MG63 (cell line): ENCODE measurements around the gene ARAP3. TPM values are rescaled to one million over a fixed set of nuclear protein-coding genes. Genes with fewer than 3 reads are reported as not detected.

Experiments used
- DNase-seq: peaks from one replicate; pipeline ENCODE4 v3.0.0-alpha.2; 2020
- H3K27me3 ChIP-seq: fragments of 250-450 bp; sonication (Bioruptor Pico); 2 replicates; pipeline ENCODE4 v1.5.1; 2020; ENCODE audit warnings: mild to moderate bottlenecking, moderate library complexity
- H3K36me3 ChIP-seq: fragments of 250-450 bp; sonication (Bioruptor Pico); 2 replicates; pipeline ENCODE4 v1.5.1; 2020; ENCODE audit warnings: mild to moderate bottlenecking, moderate library complexity
- H3K4me3 ChIP-seq: fragments of 250-450 bp; sonication (Bioruptor Pico); 2 replicates; pipeline ENCODE4 v1.5.1; 2020; ENCODE audit warnings: mild to moderate bottlenecking, moderate library complexity
- H3K9me3 ChIP-seq: fragments of 250-450 bp; sonication (Bioruptor Pico); 2 replicates; pipeline ENCODE4 v1.5.1; 2020; ENCODE audit warnings: mild to moderate bottlenecking, moderate library complexity
- total RNA-seq: library from RNA; depleted of rRNA; stranded (reverse); fragments of >200 nt; shearing (Covaris generic); gene quantifications from 2 replicates; pipeline ENCODE4 v1.2.3, GENCODE V29; 2014; ENCODE audit warnings: low replicate concordance

Gene ARAP3
- total RNA-seq, 1 experiment from 2014 or later, result 4.6 TPM

- DNase-seq, result no peak
- H3K27me3 ChIP-seq, result peaks cover 24% of the 10 kb centered on the region; the same call in 1 of the 2 replicates
- no peak overlapping the region for H3K4me3 ChIP-seq
- no peaks in the 10 kb centered on the region for H3K36me3 ChIP-seq
- no peaks in the 10 kb centered on the region for H3K9me3 ChIP-seq
Measured at GRCh38 chr5:141686648-141687416, 4.8 kb upstream of the ARAP3 start.

GRCh38 chr5:141685591-141685990 lies 3.6 kb upstream of the ARAP3 start:
- H3K27me3 ChIP-seq, result peaks cover 20% of the 10 kb centered on the region; the same call in 1 of the 2 replicates

GRCh38 chr5:141683596-141684141 lies 1.6 kb upstream of the ARAP3 start:
- peaks cover 1% of the 10 kb centered on the region; the same call in 1 of the 2 replicates for H3K27me3 ChIP-seq

More at GRCh38 chr5:141685591-141685990, 3.6 kb upstream of the ARAP3 start:
- H3K36me3 ChIP-seq, result no peaks in the 10 kb centered on the region
- DNase-seq, result no peak
- H3K4me3 ChIP-seq, result no peak overlapping the region
- H3K9me3 ChIP-seq, result no peaks in the 10 kb centered on the region

GRCh38 chr5:141681295-141681694 lies 735 bp downstream of the ARAP3 start:
- Histone ChIP-seq H3K4me3 (peak overlapping the region; percentile 48), H3K36me3 (peaks cover 4% of the 10 kb centered on the region), H3K27me3 (no peaks in the 10 kb centered on the region), H3K9me3 (no peaks in the 10 kb centered on the region)
- DNase-seq, result no peak

More at GRCh38 chr5:141683596-141684141, 1.6 kb upstream of the ARAP3 start:
- Histone ChIP-seq H3K36me3 (peaks cover 3% of the 10 kb centered on the region; the same call in 1 of the 2 replicates), H3K9me3 (no peaks in the 10 kb centered on the region), H3K4me3 (no peak overlapping the region)
- no peak for DNase-seq

- H3K27me3 ChIP-seq, result no peaks in the 10 kb centered on the region
- peaks cover 4% of the 10 kb centered on the region for H3K36me3 ChIP-seq
- H3K9me3 ChIP-seq, result no peaks in the 10 kb centered on the region
- peak; percentile 24 for DNase-seq
- no peak overlapping the region; the same call in 1 of the 2 replicates for H3K4me3 ChIP-seq
Measured at GRCh38 chr5:141680751-141681201, 1.3 kb downstream of the ARAP3 start.

- no peak for DNase-seq
- Histone ChIP-seq H3K9me3 (no peaks in the 10 kb centered on the region), H3K4me3 (no peak overlapping the region), H3K36me3 (peaks cover 4% of the 10 kb centered on the region), H3K27me3 (no peaks in the 10 kb centered on the region)
Measured at GRCh38 chr5:141680178-141680577, 1.9 kb downstream of the ARAP3 start.

- DNase-seq, result no peak
- Histone ChIP-seq H3K9me3 (no peaks in the 10 kb centered on the region), H3K4me3 (no peak overlapping the region), H3K27me3 (no peaks in the 10 kb centered on the region), H3K36me3 (peaks cover 4% of the 10 kb centered on the region)
Measured at GRCh38 chr5:141677415-141677814, 4.6 kb downstream of the ARAP3 start.

- Histone ChIP-seq H3K9me3 (no peaks in the 10 kb centered on the region), H3K27me3 (no peaks in the 10 kb centered on the region), H3K36me3 (peaks cover 4% of the 10 kb centered on the region), H3K4me3 (no peak overlapping the region)
- DNase-seq, result no peak
Measured at GRCh38 chr5:141675672-141676071, 6.4 kb downstream of the ARAP3 start.

- peaks cover 4% of the 10 kb centered on the region for H3K36me3 ChIP-seq
- DNase-seq, result no peak
Measured at GRCh38 chr5:141674747-141675146, 7.3 kb downstream of the ARAP3 start.

GRCh38 chr5:141672841-141673813 lies 8.9 kb downstream of the ARAP3 start:
- no peak overlapping the region for H3K4me3 ChIP-seq
- H3K9me3 ChIP-seq, result no peaks in the 10 kb centered on the region
- no peaks in the 10 kb centered on the region for H3K36me3 ChIP-seq
- H3K27me3 ChIP-seq, result no peaks in the 10 kb centered on the region
- DNase-seq, result no peak

More at GRCh38 chr5:141674747-141675146, 7.3 kb downstream of the ARAP3 start:
- H3K27me3 ChIP-seq, result no peaks in the 10 kb centered on the region
- no peak overlapping the region for H3K4me3 ChIP-seq
- H3K9me3 ChIP-seq, result no peaks in the 10 kb centered on the region

- Histone ChIP-seq H3K36me3 (no peaks in the 10 kb centered on the region), H3K4me3 (no peak overlapping the region), H3K9me3 (no peaks in the 10 kb centered on the region), H3K27me3 (no peaks in the 10 kb centered on the region)
- DNase-seq, result no peak
Measured at GRCh38 chr5:141672071-141672840, 9.8 kb downstream of the ARAP3 start.

GRCh38 chr5:141669520-141669919 lies 12.5 kb downstream of the ARAP3 start:
- Histone ChIP-seq H3K4me3 (no peak overlapping the region), H3K9me3 (no peaks in the 10 kb centered on the region), H3K36me3 (no peaks in the 10 kb centered on the region), H3K27me3 (no peaks in the 10 kb centered on the region)
- no peak for DNase-seq

- H3K36me3 ChIP-seq, result no peaks in the 10 kb centered on the region
- H3K4me3 ChIP-seq, result no peak overlapping the region
- no peak for DNase-seq
- no peaks in the 10 kb centered on the region for H3K9me3 ChIP-seq
- H3K27me3 ChIP-seq, result no peaks in the 10 kb centered on the region
Measured at GRCh38 chr5:141668601-141669265, 13.3 kb downstream of the ARAP3 start.

GRCh38 chr5:141665995-141666940 lies 15.8 kb downstream of the ARAP3 start:
- DNase-seq, result no peak
- no peak overlapping the region for H3K4me3 ChIP-seq
- no peaks in the 10 kb centered on the region for H3K27me3 ChIP-seq
- H3K36me3 ChIP-seq, result no peaks in the 10 kb centered on the region; the same call in 1 of the 2 replicates
- H3K9me3 ChIP-seq, result no peaks in the 10 kb centered on the region
